T1000 (cell line): ENCODE measurements around the gene MTCH1.
"Not testable (repeated sequence)": the region's sequence is repeated elsewhere in the genome, so short reads cannot be mapped to it uniquely, and the experiment has no call there.

Source experiments
- DNase-seq: peaks from one replicate; lab custom pipeline; 2025; ENCODE audit warnings: mixed read lengths; lab: John Stamatoyannopoulos, UW

MTCH1 gene

DNA sequence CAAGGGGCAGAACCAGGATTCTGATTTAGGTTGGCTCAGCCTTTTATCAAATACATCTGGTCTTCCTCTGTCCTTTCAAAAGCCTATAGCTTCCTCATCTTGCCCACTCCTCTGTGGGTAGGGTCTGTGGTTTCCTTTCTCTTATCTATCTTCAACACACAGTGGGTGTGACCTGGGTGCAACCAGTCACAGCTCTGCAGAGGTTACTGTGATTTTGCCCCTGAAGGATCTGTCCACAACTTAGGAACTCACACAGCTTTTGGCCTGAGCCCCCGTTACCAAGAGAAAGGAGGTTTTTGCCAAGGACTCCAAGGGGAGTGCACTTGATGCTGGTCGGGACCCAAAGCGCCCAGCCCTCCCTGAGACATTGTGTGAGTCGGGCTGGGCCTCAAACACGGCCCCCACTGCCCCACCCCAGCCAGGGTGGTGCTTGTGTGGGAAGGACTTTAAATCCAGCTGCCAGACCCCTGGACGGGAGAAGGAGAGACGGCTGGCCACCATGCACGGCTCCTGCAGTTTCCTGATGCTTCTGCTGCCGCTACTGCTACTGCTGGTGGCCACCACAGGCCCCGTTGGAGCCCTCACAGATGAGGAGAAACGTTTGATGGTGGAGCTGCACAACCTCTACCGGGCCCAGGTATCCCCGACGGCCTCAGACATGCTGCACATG, 31.6 kb downstream of the MTCH1 start, which contains the start of gene PI16:
Gene PI16, plus strand, starts transcription at position 477 of the 670 bp plus-strand sequence. Its CDS starts 23 bp downstream, at position 500.
- no peak for DNase-seq

GRCh38 chr6:36953931-36954261, 32.1 kb downstream of the MTCH1 start:
- DNase-seq, result no peak

DNA sequence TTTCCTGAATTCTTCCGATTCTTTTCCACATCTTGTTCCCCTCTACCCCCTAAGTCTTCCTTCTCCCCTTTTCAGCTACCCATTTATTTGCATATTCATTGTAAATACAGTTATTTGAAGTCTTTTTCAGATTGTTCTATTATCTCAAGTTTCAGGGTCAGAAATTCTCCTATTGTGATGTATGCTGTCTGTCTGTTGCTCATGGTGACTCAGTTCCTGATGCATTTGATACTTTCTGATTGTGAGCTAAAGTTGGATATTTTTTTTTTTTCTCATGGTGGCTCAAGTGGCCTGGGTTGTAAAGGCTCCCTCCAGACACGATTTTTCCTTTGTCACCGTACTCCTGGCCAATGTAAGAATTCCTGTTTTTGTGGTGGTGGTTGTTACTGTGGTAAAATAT, 36.4 kb downstream of the MTCH1 start:
- no peak for DNase-seq

DNA sequence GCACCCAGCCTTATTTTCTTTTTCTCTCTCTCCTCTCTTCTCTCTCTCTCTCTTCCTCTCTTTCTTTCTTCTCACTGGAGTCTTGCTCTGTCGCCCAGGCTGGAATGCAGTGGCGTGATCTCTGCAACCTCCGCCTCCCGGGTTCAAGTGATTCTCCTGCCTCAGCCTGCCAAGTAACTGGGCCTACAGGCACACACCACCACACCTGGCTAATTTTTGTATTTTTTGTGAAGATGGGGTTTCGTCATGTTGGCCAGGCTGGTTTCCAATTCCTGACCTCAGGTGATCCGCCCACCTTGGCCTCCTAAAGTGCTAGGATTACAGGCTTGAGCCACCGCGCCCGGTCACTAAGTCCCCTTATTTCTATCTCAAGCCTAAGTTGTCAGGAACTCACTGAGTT, 36.9 kb downstream of the MTCH1 start:
- not testable (repeated sequence) for DNase-seq

DNA sequence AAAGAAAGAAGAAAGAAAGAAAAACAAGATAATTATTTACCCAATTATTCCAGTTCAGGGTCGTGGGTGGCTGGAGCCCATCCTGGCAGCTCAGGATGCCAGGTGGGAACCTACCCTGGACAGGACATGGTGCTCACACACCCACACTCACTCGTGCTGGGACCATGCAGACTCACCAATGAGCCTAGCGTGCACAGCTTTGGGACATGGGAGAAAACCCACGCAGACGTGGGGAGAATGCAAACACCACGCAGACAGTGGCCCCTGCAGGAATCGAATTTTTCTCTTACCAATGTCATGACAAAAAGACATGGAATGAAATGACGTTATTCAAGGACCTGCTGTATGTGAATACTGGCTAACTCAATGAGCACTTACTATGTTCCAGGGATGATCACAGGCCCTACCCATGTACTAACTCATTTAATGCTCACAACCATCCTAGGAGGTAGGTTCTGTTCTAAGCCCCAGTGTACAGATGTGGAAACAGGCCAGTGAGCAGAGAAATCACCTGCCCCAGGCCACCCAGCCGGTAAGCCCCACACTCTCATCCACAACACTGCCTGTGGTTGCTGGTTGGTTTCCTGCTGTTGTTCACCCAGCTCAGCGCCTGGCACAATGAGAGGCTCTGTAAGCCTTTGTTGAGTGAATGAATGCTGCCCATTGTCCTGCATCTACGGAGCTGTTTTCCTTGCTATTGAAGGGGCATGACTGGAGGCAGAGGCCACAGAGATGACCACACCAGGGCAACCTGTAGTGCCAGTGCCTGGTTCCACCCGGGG, 38.2 kb downstream of the MTCH1 start:
- no peak for DNase-seq

DNA sequence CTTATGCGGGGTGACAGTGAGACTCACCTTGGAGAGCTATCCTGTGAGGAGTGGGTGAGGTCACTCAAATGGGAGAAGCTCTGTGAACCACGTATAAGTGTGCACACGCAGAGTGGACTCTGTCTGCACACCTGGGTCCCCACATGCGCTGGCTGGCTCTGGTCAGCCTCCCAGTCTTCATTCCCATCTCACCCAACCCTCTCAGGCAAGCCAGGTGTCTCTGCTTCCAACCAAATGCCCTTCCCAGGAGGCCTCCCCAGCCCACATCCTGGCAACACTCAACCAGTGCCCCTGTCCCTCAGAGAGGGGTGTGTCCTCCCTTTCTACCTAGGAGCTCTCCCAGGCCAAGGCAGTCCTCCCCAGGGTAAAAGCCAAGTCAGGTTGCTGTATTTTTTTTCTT, 39.5 kb downstream of the MTCH1 start:
- no peak for DNase-seq

- no peak for DNase-seq
Measured at GRCh38 chr6:36945301-36945700, 40.7 kb downstream of the MTCH1 start.

DNA sequence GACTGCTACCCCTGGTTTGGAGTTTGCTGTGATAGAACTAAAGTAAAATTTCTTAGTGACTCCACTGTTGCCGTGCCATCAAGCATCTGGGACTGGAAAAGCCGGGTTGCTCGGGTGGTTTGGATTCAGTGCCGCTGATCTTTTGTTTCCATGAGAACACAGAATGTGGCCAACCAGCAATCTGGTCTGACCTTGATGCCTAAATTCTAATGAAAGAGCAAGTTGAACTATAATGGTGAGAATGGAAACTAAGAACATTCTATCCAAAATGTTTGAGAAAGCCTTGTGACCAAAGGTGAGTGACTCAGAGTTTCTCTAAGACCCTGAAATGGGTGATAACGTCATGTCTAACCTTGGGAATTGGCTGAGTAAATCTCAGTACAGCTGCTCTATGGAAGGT, 41.3 kb downstream of the MTCH1 start:
- DNase-seq, result no peak

GRCh38 chr6:36942329-36942728, 43.7 kb downstream of the MTCH1 start:
- DNase-seq, result not testable (repeated sequence)

DNA sequence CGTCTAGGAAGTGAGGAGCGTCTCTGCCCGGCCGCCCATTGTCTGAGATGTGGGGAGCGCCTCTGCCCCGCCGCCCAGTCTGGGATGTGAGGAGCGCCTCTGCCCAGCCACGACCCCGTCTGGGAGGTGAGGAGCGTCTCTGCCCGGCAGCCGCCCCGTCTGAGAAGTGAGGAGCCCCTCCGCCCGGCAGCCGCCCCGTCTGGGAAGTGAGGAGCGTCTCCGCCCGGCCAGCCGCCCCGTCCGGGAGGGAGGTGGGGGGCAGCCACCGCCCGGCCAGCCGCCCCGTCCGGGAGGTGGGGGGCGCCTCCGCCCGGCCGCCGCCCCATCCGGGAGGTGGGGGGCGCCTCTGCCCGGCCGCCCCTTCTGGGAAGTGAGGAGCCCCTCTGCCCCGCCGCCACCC, 44.4 kb downstream of the MTCH1 start:
- not testable (repeated sequence) for DNase-seq

DNA sequence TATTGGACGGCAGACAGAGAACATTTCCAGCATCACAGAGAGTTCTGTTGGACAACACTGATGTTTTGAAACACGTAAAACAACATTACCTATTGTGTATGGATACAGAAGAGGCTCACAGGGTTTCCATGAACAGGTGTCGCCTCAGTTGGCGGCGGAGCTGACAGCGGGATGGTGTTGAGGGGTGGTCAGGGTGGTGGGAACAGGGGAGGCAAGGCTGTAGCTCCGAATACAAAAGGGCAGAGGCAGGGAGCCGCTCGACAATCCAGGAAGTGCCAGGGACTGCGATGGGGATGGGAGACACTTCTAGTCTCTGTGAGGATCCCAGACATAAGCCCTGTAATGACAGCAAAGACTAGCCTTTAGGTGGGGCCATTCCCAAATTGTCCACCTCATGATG, 46.0 kb downstream of the MTCH1 start:
- no peak for DNase-seq

DNA sequence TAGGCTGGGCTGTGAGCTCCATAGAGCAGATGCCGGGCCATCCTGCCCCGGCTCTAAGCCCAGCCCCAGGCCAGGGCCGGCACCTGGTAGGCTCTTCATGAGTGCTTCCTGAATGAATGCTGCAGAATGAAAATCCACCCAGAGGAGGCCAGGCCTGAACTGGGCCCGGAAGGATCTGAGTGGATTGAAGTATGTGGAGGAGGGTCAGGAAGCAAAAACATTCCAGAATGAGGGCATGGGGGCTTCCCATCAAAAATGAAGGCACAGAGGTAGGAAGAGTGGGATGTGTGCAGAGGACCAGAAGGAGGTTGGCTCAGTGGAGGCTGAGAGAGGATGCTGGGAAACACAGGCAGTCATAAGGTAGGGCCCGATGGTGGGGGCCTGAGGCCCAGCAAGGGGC, 47.0 kb downstream of the MTCH1 start:
- not testable (repeated sequence) for DNase-seq

- DNase-seq, result peak; percentile 53
Measured at GRCh38 chr6:36938536-36938935, 47.5 kb downstream of the MTCH1 start.

GRCh38 chr6:36937896-36938295, 48.1 kb downstream of the MTCH1 start:
- DNase-seq, result no peak

DNA sequence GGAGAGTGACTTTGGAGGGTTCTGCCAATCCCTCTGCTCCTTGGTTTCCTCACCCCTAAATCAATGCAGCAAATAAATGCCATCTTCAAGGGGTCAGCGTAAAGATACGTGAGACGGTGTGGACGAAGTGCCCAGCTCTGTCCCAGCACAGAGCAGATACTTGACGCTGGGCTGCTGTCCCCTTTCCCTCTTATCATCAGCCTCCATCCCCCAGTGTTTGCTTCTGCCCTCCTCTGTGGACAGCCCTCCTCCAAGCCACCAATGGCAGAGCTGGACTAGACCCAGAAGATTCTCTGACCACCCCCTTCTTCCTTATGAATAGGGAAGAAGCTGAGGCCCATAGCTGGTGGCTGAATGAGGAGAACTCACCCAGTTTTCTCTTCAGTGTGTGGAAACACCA, 49.2 kb downstream of the MTCH1 start:
- DNase-seq, result no peak

- no peak for DNase-seq
Measured at GRCh38 chr6:36934901-36935300, 51.1 kb downstream of the MTCH1 start.

DNA sequence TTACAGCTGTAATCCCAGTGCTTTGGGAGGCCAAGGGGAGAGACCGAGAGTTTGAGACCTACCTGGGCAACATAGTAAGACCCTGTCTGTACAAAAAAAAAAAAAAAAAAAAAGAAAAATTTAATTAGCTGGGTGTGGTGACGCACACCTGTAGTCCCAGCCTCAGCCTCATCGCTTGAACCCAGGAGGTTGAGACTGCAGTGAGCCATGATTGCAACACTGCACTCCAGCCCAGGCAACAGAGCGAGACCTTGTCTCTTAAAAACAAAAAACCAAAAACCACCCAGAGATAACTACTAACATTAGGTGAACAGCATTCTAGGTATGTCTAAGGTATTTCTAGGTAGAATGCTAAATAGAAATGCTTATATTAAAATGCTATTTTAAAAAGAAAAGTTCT, 52.5 kb downstream of the MTCH1 start:
- no peak for DNase-seq

GRCh38 chr6:36933102-36933501, 52.9 kb downstream of the MTCH1 start:
- DNase-seq, result no peak

DNA sequence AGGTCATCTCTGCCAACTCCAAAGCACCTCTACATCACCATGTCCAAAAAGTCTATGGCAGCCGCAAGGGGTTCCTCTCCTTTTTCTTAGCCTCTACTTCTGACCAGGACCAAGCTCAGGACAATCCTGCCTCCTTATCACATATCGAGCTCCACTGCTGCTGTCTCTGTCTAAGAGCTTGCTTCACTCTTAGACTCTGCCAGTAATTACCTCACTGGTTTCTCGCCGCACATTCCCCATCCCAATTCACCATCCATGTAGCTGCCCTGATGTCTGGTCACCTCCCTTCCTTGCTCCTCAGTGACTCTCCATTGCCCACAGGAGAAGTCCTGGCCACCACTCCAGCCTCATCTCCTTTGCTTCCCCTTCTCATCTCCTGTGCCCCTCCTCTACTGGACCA, 55.5 kb downstream of the MTCH1 start:
- DNase-seq, result no peak

DNA sequence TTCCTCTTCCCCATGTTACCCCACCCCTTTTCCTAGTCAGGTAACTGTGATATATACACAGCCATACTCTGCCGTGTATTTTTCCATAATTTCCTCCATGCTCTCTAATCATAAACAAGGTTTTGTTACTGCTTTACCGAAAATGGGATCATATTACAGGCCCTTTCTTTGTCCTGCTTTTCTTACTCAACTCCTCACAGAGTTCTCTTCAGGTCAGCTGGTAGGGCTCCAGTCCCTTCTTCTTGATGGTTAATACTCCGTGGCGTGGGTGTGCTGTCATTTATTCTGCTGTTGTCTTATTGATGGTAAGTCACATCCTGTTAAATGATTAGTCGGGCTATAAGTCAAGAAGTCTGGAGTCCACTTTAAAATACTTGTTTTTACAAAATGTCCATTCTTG, 56.4 kb downstream of the MTCH1 start:
- no peak for DNase-seq

- no peak for DNase-seq
Measured at GRCh38 chr6:36929152-36929551, 56.8 kb downstream of the MTCH1 start.

GRCh38 chr6:36928547-36928918, 57.5 kb downstream of the MTCH1 start:
- DNase-seq, result no peak

DNA sequence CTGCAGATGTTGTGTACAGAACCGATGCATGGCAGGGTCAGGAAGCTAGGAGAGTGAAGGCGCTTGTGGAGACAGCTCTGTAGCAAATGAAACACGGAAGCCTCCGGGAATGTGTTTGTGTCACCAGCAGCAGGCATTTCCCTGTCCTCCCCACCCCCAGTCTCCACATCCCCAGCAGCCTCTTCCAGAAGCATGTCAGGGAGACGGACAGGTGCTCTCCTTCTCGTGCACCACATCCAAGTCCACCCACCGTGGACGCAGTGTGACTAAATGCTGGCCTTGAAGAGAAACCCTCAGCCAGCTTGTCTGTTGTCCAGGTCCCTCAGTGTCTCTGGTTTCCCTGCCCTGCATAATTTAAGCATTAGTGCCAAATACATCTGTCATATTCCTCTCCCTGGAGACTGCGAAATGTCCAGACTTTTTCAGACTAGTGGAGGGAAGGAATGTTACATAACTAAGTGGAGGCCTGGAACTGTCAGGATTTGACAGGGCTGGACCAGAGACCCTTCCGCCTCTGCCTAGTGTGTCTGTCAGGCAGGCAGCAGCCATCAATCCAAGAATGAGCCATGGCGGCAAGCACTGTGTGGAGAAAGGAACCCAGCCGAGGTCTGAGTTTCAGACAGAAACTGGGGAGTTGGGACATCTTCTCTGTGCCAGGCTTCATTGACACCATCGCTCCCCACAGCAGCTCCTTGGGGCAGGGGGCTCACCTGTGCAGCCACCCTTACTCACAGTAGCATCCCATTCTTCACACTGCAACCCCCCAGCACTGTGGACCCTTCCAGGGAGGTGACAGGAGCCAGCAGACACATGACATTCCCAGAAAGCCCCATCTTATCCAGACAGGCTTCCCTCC, 58.1 kb downstream of the MTCH1 start:
- DNase-seq, result no peak
